ENCODE measurements around the gene TM7SF3.
A peak's percentile ranks its signal among the peaks of the same experiment; 100 is the strongest.
"Not testable (repeated sequence)": the region's sequence is repeated elsewhere in the genome, so short reads cannot be mapped to it uniquely, and the experiment has no call there.

The TM7SF3 gene

DNA sequence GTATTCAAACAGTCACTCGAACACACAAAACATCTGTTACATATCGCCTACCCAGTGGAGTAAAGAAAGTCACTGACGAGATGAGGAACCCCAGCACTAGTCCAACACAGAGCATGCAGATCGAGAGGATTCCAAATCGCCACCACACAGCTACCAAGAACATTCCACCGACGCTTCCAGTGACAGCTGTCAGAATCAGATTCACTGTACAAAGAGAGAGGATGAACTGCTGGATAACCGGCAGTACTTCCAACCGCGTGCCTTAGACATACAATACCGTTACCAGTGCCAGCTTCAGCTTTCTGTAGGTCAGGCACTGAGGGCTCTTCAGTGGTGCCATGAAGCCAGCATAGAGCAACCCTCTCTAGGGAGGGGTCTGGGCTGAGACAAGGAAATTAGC lies 34.5 kb downstream of the TM7SF3 start:
- Mint-ChIP-seq H3K27me3 (ENCODE audit: low read depth) (no peaks in the 10 kb centered on the region), H3K4me3 (no peak overlapping the region), H3K36me3 (ENCODE audit: low read depth) (peaks cover 48% of the 10 kb centered on the region), H3K27ac (no peak overlapping the region), H3K9me3 (no peaks in the 10 kb centered on the region), H3K4me1 (ENCODE audit: low read depth) (peaks cover 20% of the 10 kb centered on the region)
- no peak for DNase-seq (ENCODE audit: low spot score)

DNA sequence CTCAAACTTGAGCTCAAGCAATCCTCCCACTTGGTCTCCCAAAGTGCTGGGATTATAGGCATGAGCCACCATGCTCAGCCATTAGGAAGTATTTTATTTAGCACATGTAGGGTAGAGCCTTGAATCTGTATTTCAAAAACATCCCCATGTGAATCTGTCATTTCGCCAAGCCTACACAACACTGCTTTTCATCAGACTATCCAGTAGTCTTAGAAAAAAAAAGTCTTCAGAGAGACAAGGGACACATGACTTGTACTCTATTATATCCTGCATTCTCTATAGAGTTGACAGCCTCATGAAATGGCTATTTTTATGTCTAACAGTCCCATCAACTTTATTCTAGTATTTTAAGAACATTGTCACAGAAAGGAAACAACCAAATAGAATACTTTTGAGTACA lies 35.4 kb downstream of the TM7SF3 start:
- peaks cover 47% of the 10 kb centered on the region for H3K36me3 Mint-ChIP-seq (ENCODE audit: low read depth)
- no peak overlapping the region for H3K4me3 Mint-ChIP-seq
- H3K4me1 Mint-ChIP-seq (ENCODE audit: low read depth): peaks cover 14% of the 10 kb centered on the region
- no peak for DNase-seq (ENCODE audit: low spot score)
- no peak overlapping the region for H3K27ac Mint-ChIP-seq
- no peaks in the 10 kb centered on the region for H3K9me3 Mint-ChIP-seq
- H3K27me3 Mint-ChIP-seq (ENCODE audit: low read depth): no peaks in the 10 kb centered on the region

- Mint-ChIP-seq H3K27ac (no peak overlapping the region), H3K36me3 (ENCODE audit: low read depth) (peaks cover 48% of the 10 kb centered on the region), H3K4me3 (no peak overlapping the region), H3K9me3 (no peaks in the 10 kb centered on the region), H3K27me3 (ENCODE audit: low read depth) (no peaks in the 10 kb centered on the region), H3K4me1 (ENCODE audit: low read depth) (peaks cover 17% of the 10 kb centered on the region)
- DNase-seq (ENCODE audit: low spot score): no peak
These were observed 37.5 kb downstream of the TM7SF3 start for GRCh38 chr12:26976687-26977086.

GRCh38 chr12:26971963-26972362 lies 42.2 kb downstream of the TM7SF3 start:
- no peaks in the 10 kb centered on the region for H3K27me3 Mint-ChIP-seq (ENCODE audit: low read depth)
- peak; percentile 65 for DNase-seq (ENCODE audit: low spot score)
- H3K9me3 Mint-ChIP-seq: no peaks in the 10 kb centered on the region
- no peak overlapping the region for H3K4me3 Mint-ChIP-seq
- H3K27ac Mint-ChIP-seq: no peak overlapping the region
- peaks cover 16% of the 10 kb centered on the region for H3K4me1 Mint-ChIP-seq (ENCODE audit: low read depth)
- H3K36me3 Mint-ChIP-seq (ENCODE audit: low read depth): peaks cover 54% of the 10 kb centered on the region

GRCh38 chr12:26970136-26970535 lies 44.0 kb downstream of the TM7SF3 start:
- Mint-ChIP-seq H3K9me3 (no peaks in the 10 kb centered on the region), H3K27me3 (ENCODE audit: low read depth) (no peaks in the 10 kb centered on the region), H3K4me3 (no peak overlapping the region), H3K36me3 (ENCODE audit: low read depth) (peaks cover 40% of the 10 kb centered on the region), H3K27ac (no peak overlapping the region), H3K4me1 (ENCODE audit: low read depth) (peaks cover 7% of the 10 kb centered on the region)
- no peak for DNase-seq (ENCODE audit: low spot score)

DNA sequence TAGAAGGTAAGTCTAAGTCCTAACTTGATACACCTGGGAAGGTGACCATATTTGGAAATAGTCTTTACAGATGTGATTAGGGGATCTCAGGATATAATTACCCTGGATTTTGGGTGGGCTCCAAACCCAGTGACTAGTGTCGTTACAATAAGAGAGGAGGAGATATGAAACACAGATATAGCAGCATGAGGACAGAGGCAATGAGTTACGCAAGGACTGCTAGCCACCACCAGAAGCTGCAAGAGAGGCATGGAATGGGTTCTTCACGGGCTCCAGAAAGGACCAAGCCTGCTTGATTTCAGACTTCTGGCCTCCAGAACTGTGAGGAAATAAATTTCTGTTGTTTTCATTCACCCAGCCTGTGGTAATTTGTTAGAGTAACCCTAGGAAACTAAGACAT lies 47.3 kb downstream of the TM7SF3 start:
- Mint-ChIP-seq H3K27me3 (ENCODE audit: low read depth) (no peaks in the 10 kb centered on the region), H3K27ac (no peak overlapping the region), H3K4me1 (ENCODE audit: low read depth) (peaks cover 4% of the 10 kb centered on the region), H3K36me3 (ENCODE audit: low read depth) (peaks cover 40% of the 10 kb centered on the region), H3K4me3 (no peak overlapping the region), H3K9me3 (no peaks in the 10 kb centered on the region)
- DNase-seq (ENCODE audit: low spot score): no peak

- peaks cover 38% of the 10 kb centered on the region for H3K36me3 Mint-ChIP-seq (ENCODE audit: low read depth)
- H3K4me3 Mint-ChIP-seq: no peak overlapping the region
- no peaks in the 10 kb centered on the region for H3K27me3 Mint-ChIP-seq (ENCODE audit: low read depth)
- no peak overlapping the region for H3K27ac Mint-ChIP-seq
- DNase-seq (ENCODE audit: low spot score): no peak
- no peaks in the 10 kb centered on the region for H3K4me1 Mint-ChIP-seq (ENCODE audit: low read depth)
- no peaks in the 10 kb centered on the region for H3K9me3 Mint-ChIP-seq
These were observed 50.8 kb downstream of the TM7SF3 start for GRCh38 chr12:26963413-26963812.

DNA sequence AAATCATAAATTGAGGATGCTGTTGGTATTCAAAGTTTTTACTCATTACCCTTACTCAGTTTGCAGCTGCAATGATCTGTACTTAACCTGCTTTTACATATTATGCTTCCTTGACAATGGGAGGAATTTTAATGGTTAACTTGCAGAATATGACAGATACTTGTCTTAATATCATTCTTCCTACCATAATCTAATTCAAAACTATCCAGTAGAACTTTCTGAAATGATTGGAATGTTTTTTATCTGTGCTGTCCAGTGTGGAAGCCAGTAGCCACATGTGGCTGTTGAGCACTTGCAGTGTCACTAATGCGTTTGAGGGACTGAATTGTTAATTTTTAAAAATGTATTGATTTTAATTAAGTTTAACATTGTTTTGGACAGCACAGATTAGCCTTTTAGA lies 52.4 kb downstream of the TM7SF3 start:
- no peak overlapping the region for H3K27ac Mint-ChIP-seq
- H3K27me3 Mint-ChIP-seq (ENCODE audit: low read depth): no peaks in the 10 kb centered on the region
- no peaks in the 10 kb centered on the region for H3K9me3 Mint-ChIP-seq
- peaks cover 2% of the 10 kb centered on the region for H3K4me1 Mint-ChIP-seq (ENCODE audit: low read depth)
- DNase-seq (ENCODE audit: low spot score): no peak
- peaks cover 45% of the 10 kb centered on the region for H3K36me3 Mint-ChIP-seq (ENCODE audit: low read depth)
- no peak overlapping the region for H3K4me3 Mint-ChIP-seq

DNA sequence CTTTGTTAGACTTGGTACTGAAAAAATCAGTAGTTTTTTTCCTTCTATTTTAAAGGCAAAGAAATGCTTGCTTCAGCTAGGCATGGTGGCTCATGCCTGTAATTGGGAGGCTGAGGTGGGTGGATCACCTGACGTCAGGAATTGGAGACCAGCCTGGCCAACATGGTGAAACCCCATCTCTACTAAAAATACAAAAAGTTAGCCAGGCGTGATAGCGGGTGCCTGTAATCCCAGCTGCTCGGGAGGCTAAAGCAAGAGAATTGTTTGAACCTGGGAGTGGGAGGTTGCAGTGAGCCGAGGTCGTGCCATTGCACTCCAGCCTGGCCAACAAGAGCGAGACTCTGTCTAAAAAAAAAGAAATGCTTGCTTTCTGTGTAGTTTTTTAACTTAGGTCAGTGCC lies 52.8 kb downstream of the TM7SF3 start:
- not testable (repeated sequence) for H3K4me1 Mint-ChIP-seq (ENCODE audit: low read depth); DNase-seq (ENCODE audit: low spot score); H3K4me3 Mint-ChIP-seq; H3K27ac Mint-ChIP-seq; H3K27me3 Mint-ChIP-seq (ENCODE audit: low read depth); H3K9me3 Mint-ChIP-seq
- peaks cover 49% of the 10 kb centered on the region for H3K36me3 Mint-ChIP-seq (ENCODE audit: low read depth)

- no peaks in the 10 kb centered on the region for H3K27me3 Mint-ChIP-seq (ENCODE audit: low read depth)
- peaks cover 29% of the 10 kb centered on the region for H3K4me1 Mint-ChIP-seq (ENCODE audit: low read depth)
- H3K36me3 Mint-ChIP-seq (ENCODE audit: low read depth): peaks cover 56% of the 10 kb centered on the region
- H3K9me3 Mint-ChIP-seq: no peaks in the 10 kb centered on the region
- no peak overlapping the region for H3K4me3 Mint-ChIP-seq
- H3K27ac Mint-ChIP-seq: no peak overlapping the region
- no peak for DNase-seq (ENCODE audit: low spot score)
These were observed 60.2 kb downstream of the TM7SF3 start for GRCh38 chr12:26954027-26954426.

DNA sequence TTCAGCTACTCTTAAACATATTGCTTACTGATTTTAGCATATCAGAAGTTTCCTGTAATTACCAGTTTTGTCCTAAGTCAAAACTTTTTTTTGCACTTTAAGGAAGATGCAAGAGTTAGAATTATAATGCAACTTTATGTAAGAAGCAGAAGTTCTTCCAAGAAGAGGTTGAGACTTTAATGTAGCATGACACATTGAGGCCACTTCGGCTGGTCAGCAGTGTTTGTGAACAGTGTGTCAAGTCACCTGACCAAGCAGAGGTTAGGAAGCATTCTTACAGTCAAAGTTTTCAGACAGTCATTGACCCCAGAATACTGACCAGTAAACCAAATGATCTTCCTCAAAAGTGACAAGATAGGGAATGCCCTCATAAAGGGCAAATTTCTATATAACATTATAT lies 60.7 kb downstream of the TM7SF3 start:
- DNase-seq (ENCODE audit: low spot score): no peak
- peaks cover 2% of the 10 kb centered on the region for H3K9me3 Mint-ChIP-seq
- H3K4me3 Mint-ChIP-seq: no peak overlapping the region
- no peak overlapping the region for H3K27ac Mint-ChIP-seq
- H3K4me1 Mint-ChIP-seq (ENCODE audit: low read depth): peaks cover 29% of the 10 kb centered on the region
- H3K27me3 Mint-ChIP-seq (ENCODE audit: low read depth): no peaks in the 10 kb centered on the region
- H3K36me3 Mint-ChIP-seq (ENCODE audit: low read depth): peaks cover 59% of the 10 kb centered on the region

- peaks cover 36% of the 10 kb centered on the region for H3K4me1 Mint-ChIP-seq (ENCODE audit: low read depth)
- peaks cover 20% of the 10 kb centered on the region for H3K9me3 Mint-ChIP-seq
- peaks cover 71% of the 10 kb centered on the region for H3K36me3 Mint-ChIP-seq (ENCODE audit: low read depth)
- H3K27ac Mint-ChIP-seq: no peak overlapping the region
- DNase-seq (ENCODE audit: low spot score): no peak
- no peaks in the 10 kb centered on the region for H3K27me3 Mint-ChIP-seq (ENCODE audit: low read depth)
- H3K4me3 Mint-ChIP-seq: no peak overlapping the region
These were observed 65.9 kb downstream of the TM7SF3 start for GRCh38 chr12:26948309-26948708.

GRCh38 chr12:26941215-26941594 lies 73.0 kb downstream of the TM7SF3 start:
- H3K36me3 Mint-ChIP-seq (ENCODE audit: low read depth): peaks cover 44% of the 10 kb centered on the region
- peak overlapping the region; percentile 99 for H3K4me3 Mint-ChIP-seq
- peaks cover 4% of the 10 kb centered on the region for H3K9me3 Mint-ChIP-seq
- peak overlapping the region; percentile 94 for H3K27ac Mint-ChIP-seq
- H3K4me1 Mint-ChIP-seq (ENCODE audit: low read depth): peaks cover 47% of the 10 kb centered on the region
- no peaks in the 10 kb centered on the region for H3K27me3 Mint-ChIP-seq (ENCODE audit: low read depth)
- no peak for DNase-seq (ENCODE audit: low spot score)

DNA sequence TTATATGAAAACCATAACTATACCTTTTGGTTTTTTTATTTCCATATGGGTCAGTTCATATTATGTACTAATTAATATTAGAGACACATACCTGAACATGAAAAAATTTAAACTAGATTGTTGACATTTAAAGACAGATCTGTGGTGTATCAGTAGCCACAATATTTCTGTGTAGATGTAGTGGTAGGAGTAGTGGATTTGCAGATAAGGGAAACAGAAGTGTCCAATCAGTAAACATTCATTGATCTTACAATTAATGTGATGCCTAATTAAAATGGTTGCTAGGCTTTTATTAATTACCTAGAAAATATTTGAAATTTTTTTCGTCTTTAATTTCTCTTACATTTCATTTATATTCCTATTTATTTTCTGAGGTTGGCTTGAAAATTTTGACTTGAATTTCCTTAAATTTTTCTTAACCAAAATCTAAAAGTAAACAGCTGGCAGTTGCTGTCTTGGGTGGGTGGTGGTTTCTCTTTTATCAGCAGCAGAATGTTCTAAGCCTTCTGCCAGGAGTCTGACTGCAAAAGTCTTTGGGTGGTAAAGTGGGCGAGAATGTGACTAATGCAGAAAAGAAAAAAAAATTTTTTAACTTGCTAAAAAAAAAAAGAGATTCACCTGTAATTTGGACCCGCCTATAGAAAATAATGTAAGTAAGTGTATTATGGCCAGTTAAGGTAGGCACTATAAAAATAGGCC lies 73.5 kb downstream of the TM7SF3 start:
- H3K9me3 Mint-ChIP-seq: no peaks in the 10 kb centered on the region
- no peak for DNase-seq (ENCODE audit: low spot score)
- H3K36me3 Mint-ChIP-seq (ENCODE audit: low read depth): peaks cover 45% of the 10 kb centered on the region
- H3K4me1 Mint-ChIP-seq (ENCODE audit: low read depth): peaks cover 48% of the 10 kb centered on the region
- peak overlapping the region; percentile 94 for H3K27ac Mint-ChIP-seq
- no peaks in the 10 kb centered on the region for H3K27me3 Mint-ChIP-seq (ENCODE audit: low read depth)
- H3K4me3 Mint-ChIP-seq: peak overlapping the region; percentile 99

DNA sequence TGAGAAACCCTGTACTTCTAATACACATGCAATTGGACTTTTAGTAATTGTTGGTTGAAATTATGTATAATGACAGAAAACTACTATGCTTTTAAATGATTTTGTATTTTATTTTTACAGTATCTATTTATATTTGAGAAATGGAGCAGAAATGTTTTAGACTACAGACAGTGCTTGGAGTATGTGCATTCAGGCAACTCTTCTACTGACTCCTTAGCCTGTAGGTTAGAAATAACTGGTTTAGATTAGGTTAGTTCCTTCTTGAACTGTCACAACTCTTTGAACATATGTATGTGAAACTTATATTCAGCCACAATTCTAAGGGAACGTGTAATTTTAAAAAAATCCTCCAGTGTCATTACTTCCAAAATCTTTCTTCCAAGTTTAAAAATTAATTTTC lies 74.2 kb downstream of the TM7SF3 start:
- Mint-ChIP-seq H3K9me3 (no peaks in the 10 kb centered on the region), H3K36me3 (ENCODE audit: low read depth) (peaks cover 45% of the 10 kb centered on the region), H3K4me1 (ENCODE audit: low read depth) (peaks cover 52% of the 10 kb centered on the region), H3K4me3 (peak overlapping the region; percentile 99), H3K27me3 (ENCODE audit: low read depth) (no peaks in the 10 kb centered on the region), H3K27ac (peak overlapping the region; percentile 94)
- no peak for DNase-seq (ENCODE audit: low spot score)
